Muscle layer of colon (tissue), 2 donors: Measurements from ENCODE around the gene CYB5R4.

Experiments used
- H3K27ac ChIP-seq: one replicate; pipeline ENCODE4 v1.7.0; 2013; ENCODE audit warnings: low read depth, mild to moderate bottlenecking, low read length, moderate library complexity
- H3K27me3 ChIP-seq, 2 donors: one replicate each; pipeline ENCODE4 v1.7.0; 2013; ENCODE audit warnings: low read length in 2 of 2, mild to moderate bottlenecking in 2 of 2; ENCODE audit not compliant: insufficient read depth in 2 of 2, control insufficient read depth in 1 of 2
- H3K36me3 ChIP-seq: one replicate; pipeline ENCODE4 v1.7.0; 2013; ENCODE audit warnings: mild to moderate bottlenecking, low read length; ENCODE audit not compliant: insufficient read depth
- H3K4me1 ChIP-seq: one replicate; pipeline ENCODE4 v1.7.0; 2013; ENCODE audit warnings: mild to moderate bottlenecking, low read length; ENCODE audit not compliant: insufficient read depth
- H3K4me3 ChIP-seq, 2 donors: one replicate each; pipeline ENCODE4 v1.7.0; 2013; ENCODE audit warnings: low read length in 2 of 2, low read depth in 1 of 2, mild to moderate bottlenecking in 1 of 2, moderate library complexity in 1 of 2
- H3K9ac ChIP-seq: one replicate; pipeline ENCODE4 v1.7.0; 2013; ENCODE audit warnings: low read length
- H3K9me3 ChIP-seq: one replicate; pipeline ENCODE4 v1.7.0; 2013; ENCODE audit warnings: mild to moderate bottlenecking, low read length
- donor health status: abdominal sarcoma.
- donor health status: Adenocarcinoma of cecum.

Gene CYB5R4, protein sequence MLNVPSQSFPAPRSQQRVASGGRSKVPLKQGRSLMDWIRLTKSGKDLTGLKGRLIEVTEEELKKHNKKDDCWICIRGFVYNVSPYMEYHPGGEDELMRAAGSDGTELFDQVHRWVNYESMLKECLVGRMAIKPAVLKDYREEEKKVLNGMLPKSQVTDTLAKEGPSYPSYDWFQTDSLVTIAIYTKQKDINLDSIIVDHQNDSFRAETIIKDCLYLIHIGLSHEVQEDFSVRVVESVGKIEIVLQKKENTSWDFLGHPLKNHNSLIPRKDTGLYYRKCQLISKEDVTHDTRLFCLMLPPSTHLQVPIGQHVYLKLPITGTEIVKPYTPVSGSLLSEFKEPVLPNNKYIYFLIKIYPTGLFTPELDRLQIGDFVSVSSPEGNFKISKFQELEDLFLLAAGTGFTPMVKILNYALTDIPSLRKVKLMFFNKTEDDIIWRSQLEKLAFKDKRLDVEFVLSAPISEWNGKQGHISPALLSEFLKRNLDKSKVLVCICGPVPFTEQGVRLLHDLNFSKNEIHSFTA

DNA sequence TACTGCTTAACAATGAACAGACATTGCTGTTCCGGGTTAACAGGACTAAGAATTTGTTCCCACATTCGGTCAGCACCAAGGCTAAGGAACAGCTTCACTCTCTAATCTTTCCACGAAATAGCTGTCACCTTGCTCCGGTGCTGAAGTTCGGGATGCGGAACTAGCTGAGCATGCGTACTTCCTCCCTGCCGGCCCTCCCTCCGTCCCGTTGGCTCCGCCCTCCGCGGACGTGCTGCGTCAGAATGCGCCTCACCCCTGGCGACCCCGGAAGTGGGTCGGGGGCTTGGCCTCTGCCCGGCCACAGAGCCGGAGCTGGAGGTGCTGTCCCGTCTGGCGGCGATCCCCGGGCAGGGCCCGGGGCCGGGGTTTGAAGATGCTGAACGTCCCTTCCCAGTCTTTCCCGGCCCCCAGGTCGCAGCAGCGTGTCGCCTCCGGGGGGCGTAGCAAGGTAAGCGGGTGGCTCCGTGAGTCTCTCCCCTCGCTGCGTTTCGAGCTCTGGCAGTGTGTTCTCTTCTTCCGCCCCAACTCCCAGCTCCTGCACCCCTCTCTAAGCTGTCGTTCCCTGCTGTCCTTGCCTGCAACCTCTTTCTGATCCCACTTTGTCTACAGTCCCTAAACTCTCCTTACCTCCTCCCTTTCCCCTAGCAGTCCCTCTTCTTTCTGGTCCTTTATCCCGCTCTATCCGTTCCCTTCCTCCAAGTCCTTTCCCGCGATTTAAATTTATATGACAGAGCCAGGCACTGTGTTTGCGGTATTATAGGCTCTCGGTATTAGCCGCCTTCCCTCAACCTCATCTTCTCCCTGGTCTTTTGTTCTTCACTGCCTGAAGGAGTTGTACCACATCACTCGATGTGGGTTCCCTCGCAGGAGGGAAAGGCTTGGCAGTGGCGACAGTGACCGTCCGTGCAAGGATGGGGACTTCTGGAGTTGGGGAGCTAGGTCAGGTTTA is at the start of gene CYB5R4:
Gene CYB5R4, plus strand, starts transcription at position 280 of the 949 bp plus-strand sequence. Its CDS starts 94 bp downstream, at position 374.
- Histone ChIP-seq H3K9ac (peak within 1 kb of the TSS; percentile 69), H3K4me1 (peaks cover 20% of the 10 kb centered on the region), H3K36me3 (no peaks in the 10 kb centered on the region), H3K4me3 (peak within 1 kb of the TSS; percentile 90 to 97), H3K27ac (peak within 1 kb of the TSS; percentile 94), H3K9me3 (no peaks in the 10 kb centered on the region), H3K27me3 (no peaks in the 10 kb centered on the region)

DNA sequence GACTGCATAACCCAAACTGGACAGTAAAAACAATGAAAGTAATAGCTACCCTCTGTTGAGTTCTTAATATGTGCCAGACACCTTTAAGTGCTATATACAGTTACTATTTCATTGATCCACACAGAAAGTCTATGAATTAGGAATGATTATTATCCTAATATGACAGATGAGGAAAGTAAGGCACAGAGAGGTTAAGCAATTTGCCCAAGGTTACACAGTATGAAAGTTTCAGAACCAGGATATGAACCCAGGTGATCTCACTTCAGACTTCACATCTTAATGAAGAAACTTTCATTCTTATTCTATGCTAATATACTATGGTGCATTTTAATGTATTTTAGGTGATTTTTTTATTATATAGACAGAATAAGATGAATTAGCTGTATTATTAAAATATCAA is 46.9 kb upstream of the CYB5R4 start:
- no peak overlapping the region for H3K4me3 ChIP-seq
- no peaks in the 10 kb centered on the region for H3K4me1 ChIP-seq
- H3K9me3 ChIP-seq = no peaks in the 10 kb centered on the region
- H3K27me3 ChIP-seq = no peaks in the 10 kb centered on the region
- no peak overlapping the region for H3K9ac ChIP-seq
- H3K36me3 ChIP-seq = no peaks in the 10 kb centered on the region
- H3K27ac ChIP-seq = no peak overlapping the region

DNA sequence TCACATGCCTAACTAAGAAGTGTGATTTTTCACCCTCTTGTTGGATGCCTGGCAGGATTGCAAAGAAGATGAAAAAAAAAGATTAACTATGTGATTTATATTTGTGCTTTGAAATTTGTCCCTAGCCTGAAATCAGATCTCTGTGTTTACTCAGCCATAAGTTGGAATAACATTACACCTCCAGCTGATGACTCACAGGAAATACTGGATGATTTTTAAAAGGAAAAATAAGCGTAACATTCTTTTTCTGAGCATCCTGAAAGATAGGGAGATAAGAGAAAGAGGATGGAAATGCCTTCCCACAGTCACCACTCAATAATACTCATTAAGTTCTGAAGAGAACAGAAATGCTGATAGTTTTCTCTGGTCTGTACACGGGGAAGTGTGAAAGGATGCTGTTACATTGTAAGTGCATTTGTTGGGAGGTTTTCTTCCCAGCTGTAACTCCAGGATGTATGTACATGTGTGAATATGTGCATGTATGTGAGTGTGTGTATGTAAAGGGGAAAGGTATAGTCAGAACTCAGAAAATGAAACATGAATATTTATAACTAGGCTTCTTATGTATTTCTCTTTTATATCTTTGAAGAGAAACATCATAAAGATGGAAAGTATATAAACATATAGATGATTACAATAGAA is 43.7 kb upstream of the CYB5R4 start:
- H3K4me1 ChIP-seq = no peaks in the 10 kb centered on the region
- H3K9me3 ChIP-seq = no peaks in the 10 kb centered on the region
- no peaks in the 10 kb centered on the region for H3K27me3 ChIP-seq
- H3K9ac ChIP-seq = no peak overlapping the region
- H3K4me3 ChIP-seq = no peak overlapping the region
- no peaks in the 10 kb centered on the region for H3K36me3 ChIP-seq
- H3K27ac ChIP-seq = no peak overlapping the region

DNA sequence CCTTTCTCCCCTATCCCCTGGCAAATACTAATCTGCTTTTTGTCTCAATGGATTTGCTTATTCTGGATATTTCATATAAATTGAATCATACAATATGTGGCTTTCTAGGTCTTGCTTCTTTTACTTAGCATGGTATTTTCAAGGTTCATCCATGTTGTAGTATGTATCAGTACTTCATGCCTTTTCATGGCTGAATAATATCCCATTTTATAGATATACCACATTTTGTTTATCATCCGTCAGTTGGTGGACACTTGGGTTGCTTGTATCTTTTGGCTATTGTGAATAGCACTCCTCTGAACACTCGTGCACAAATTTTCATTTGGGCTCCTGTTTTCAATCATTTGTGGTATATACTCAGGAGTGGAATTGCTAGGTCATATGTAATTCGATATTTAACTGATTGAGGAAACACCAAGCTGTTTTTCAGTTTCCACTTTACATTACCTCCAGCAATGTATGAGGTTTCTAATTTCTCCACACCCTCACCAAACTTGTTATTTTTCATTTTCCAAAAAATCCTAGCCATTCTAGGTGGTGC is 36.8 kb upstream of the CYB5R4 start:
- Histone ChIP-seq H3K27me3 (no peaks in the 10 kb centered on the region), H3K36me3 (no peaks in the 10 kb centered on the region), H3K9me3 (no peaks in the 10 kb centered on the region), H3K4me1 (no peaks in the 10 kb centered on the region), H3K27ac (no peak overlapping the region), H3K4me3 (no peak overlapping the region), H3K9ac (no peak overlapping the region)

DNA sequence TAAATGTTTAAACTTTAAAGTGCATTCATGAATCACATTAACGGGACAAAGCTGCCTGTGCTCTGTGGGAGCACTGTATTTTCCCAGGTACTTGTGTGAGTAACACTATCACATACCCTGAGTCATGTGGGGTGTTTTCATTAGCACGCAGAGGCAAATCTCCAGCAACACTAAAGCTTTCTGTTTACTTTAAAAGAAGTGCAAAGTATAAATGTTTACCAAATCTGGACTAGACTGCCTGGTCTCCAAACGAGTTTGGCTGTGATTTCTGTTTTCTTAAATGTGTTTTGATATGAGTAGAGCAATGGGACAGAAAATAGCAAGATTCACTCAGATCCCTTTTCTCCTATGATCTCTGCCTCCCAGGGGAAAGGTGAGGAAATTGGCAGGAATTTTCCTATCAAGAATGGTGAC is 35.1 kb upstream of the CYB5R4 start:
- H3K9ac ChIP-seq = no peak overlapping the region
- no peaks in the 10 kb centered on the region for H3K36me3 ChIP-seq
- no peak overlapping the region for H3K4me3 ChIP-seq
- no peaks in the 10 kb centered on the region for H3K9me3 ChIP-seq
- no peaks in the 10 kb centered on the region for H3K27me3 ChIP-seq
- no peak overlapping the region for H3K27ac ChIP-seq
- no peaks in the 10 kb centered on the region for H3K4me1 ChIP-seq

DNA sequence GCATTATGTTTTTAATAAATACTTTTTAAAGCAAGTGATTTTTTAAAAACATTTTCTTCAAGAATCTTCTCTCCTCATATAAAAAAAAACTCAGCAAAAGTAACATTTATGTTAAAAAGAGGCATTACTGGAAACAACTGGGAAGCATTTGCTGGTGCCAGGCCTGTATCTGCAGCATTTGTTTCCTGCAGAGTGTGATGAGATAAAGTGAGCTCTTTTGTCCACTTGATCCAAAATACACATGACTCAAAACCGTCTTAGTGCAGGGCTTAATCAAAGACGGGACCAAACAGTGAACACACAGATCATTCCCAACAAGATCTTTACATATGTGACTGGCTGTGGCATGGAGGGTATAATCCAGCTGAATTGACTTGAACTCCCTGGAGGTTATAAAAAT is 34.7 kb upstream of the CYB5R4 start:
- Histone ChIP-seq H3K27me3 (no peaks in the 10 kb centered on the region), H3K9me3 (no peaks in the 10 kb centered on the region), H3K36me3 (no peaks in the 10 kb centered on the region), H3K27ac (no peak overlapping the region), H3K4me3 (no peak overlapping the region), H3K9ac (no peak overlapping the region), H3K4me1 (no peaks in the 10 kb centered on the region)

DNA sequence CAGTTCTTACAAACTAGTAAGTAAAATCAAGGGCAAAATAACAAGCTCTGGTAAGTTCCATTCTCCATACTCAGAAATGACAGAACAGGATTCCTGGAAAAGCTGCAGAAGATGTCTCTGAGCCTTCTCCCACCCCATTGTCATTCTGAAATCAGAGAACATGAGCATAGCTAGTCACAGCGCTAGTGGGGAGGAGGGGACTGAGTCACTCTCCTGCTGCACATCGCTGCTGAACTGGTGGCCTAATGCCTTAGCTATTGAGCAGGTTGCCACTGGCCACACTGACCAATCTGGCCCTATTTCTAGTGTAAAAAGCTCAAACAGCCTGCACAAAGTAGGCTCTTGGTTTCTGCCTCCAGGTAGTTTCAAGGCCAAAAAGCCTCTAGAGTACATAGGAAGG is 32.4 kb upstream of the CYB5R4 start:
- H3K36me3 ChIP-seq = no peaks in the 10 kb centered on the region
- H3K4me1 ChIP-seq = no peaks in the 10 kb centered on the region
- H3K9me3 ChIP-seq = no peaks in the 10 kb centered on the region
- no peak overlapping the region for H3K4me3 ChIP-seq
- no peak overlapping the region for H3K9ac ChIP-seq
- no peaks in the 10 kb centered on the region for H3K27me3 ChIP-seq
- H3K27ac ChIP-seq = no peak overlapping the region

DNA sequence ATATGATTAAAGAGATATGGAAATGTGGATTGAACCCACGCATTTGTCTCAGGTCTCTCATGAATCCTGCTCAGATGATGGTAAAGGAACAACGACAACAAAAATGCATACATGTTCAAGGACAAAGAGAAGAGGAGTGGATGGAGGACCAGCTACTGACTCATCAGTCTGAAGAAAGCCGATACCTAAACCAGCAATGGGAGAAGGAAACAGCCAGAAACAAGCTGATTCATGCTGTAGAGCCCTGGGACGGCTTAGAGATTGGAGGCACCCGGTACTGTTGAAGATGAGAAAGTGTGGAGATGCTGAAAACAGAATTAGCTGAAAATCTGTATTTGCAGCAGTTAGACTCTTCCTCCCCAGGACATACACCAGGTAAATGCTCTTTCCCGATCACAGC is 20.8 kb upstream of the CYB5R4 start:
- H3K27me3 ChIP-seq = no peaks in the 10 kb centered on the region
- no peak overlapping the region for H3K9ac ChIP-seq
- H3K4me3 ChIP-seq = no peak overlapping the region
- no peak overlapping the region for H3K27ac ChIP-seq
- H3K4me1 ChIP-seq = no peaks in the 10 kb centered on the region
- H3K36me3 ChIP-seq = no peaks in the 10 kb centered on the region
- H3K9me3 ChIP-seq = no peaks in the 10 kb centered on the region

DNA sequence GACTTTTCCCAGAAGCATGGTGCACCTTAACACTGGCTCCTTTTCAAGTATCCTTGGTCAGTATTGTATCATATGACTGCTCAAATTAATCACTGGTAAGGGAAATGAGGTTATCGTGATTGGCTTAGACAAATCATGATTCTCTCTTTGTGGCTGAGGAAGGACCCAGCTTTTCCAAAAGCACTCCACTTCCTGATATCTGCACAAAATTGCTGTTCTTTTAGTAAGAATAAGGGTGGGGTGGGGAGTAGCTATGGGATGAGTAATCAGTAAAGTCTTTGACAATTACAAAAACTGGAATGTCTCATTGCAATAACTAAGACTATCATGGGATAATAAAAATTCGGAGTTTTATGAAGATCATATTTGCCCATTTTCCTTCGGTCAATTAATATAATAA is 15.3 kb upstream of the CYB5R4 start:
- Histone ChIP-seq H3K9me3 (no peaks in the 10 kb centered on the region), H3K27me3 (no peaks in the 10 kb centered on the region), H3K4me1 (no peaks in the 10 kb centered on the region), H3K4me3 (no peak overlapping the region), H3K36me3 (no peaks in the 10 kb centered on the region), H3K27ac (no peak overlapping the region), H3K9ac (no peak overlapping the region)

DNA sequence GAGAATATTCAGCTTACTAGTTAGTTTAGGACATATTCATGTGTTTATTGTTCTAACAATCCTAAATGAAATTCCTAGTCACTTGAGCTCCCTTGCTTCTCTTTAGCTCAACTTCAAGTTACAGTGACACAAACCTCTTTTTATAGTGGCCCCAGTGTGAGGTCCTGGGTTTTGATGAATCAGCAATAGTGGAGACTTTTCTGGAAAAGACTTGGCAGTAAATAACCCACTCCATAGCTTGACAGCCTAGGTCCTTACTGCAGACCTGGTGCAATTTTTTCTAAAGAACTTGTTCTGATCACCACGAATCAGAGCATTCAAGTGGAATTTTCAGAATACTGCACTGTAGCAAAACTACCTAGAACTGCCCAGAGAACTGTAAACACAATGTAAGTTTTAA is 13.2 kb upstream of the CYB5R4 start:
- Histone ChIP-seq H3K27me3 (no peaks in the 10 kb centered on the region), H3K4me3 (no peak overlapping the region), H3K27ac (no peak overlapping the region), H3K4me1 (no peaks in the 10 kb centered on the region), H3K9ac (no peak overlapping the region), H3K36me3 (no peaks in the 10 kb centered on the region), H3K9me3 (no peaks in the 10 kb centered on the region)

DNA sequence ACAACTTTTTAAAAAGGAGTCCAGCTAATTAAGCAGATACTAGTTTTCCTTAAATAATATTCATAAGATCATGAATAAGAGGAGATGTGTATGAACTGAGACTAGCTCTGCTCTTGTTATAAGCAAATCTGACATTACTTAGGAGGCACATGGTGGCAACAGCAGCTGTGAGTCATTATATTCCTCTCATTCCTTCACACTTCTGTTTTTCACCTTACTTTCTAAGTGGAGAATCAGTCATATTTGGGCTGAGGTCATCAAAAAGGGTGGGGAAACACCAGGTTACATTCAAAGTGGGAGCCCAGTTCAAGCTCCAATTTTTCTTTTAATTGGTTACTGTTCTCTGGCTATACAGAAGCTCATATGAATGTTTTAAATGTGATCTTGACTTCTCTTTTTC is 12.3 kb upstream of the CYB5R4 start:
- no peak overlapping the region for H3K27ac ChIP-seq
- no peaks in the 10 kb centered on the region for H3K9me3 ChIP-seq
- no peaks in the 10 kb centered on the region for H3K27me3 ChIP-seq
- H3K36me3 ChIP-seq = no peaks in the 10 kb centered on the region
- H3K9ac ChIP-seq = no peak overlapping the region
- no peak overlapping the region for H3K4me3 ChIP-seq
- H3K4me1 ChIP-seq = no peaks in the 10 kb centered on the region
